Esophagus muscularis mucosa (tissue), 4 donors: ENCODE measurements around the gene ABHD17A.

ENCODE experiments used
- EP300 ChIP-seq: sonication (generic); formaldehyde crosslinking; IDR thresholded peaks from one replicate; pipeline ENCODE4 v1.6.1; 2017; ENCODE audit warnings: antibody characterized with exemption
- POLR2A ChIP-seq: fragments of 450-650 bp; IDR thresholded peaks from one replicate; pipeline ENCODE4 v1.6.1; 2017; ENCODE audit warnings: antibody characterized with exemption, moderate library complexity, mild to moderate bottlenecking, low read depth
- POLR2AphosphoS5 ChIP-seq, 2 donors: sonication (generic); formaldehyde crosslinking; IDR thresholded peaks; one replicate each; pipeline ENCODE4 v1.6.1; 2017; ENCODE audit warnings: antibody characterized with exemption in 2 of 2
- TF ChIP-seq, protein P1 (sequence below), 3 experiments: fragments of 200-600 bp in 2 of 3; fragments of 450-650 bp in 1 of 3; sonication (generic) in 2 of 3; IDR thresholded peaks; one replicate each; pipeline ENCODE4 v1.5.1; 2017 to 2019; ENCODE audit warnings: antibody characterized with exemption in 3 of 3, mild to moderate bottlenecking in 2 of 3, moderate library complexity in 1 of 3

DNA sequence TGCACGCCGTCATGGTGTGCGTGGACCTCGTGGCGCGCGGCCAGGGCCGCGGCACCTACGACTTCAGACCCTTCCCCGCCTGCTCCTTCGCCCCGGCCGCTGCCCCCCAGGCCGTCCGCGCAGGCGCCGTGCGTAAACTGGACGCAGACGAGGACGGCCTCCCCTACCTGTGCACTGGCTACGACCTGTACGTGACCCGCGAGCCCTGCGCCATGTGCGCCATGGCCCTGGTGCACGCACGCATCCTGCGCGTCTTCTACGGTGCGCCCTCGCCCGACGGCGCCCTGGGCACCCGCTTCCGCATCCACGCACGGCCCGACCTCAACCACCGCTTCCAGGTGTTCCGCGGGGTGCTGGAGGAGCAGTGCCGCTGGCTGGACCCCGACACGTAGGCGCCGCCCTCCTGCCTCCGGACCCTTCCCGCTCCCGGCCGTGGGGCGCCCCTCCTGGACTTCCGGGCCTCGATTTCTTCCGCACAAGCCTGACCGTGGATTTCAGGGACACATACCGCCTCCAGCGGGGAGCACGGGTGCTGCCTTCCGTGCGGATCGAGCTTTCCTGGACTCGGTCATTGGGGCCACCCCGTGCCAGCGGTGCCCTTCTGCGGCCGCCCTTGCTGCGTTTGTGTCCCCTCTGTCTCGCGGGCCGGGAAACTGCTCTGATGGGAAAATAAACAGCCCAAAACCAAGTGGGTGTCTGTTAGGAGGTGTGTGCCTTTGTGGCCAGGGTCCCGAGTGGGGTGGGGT, 27.6 kb upstream of the ABHD17A start:
- TF ChIP-seq, protein P1, sequence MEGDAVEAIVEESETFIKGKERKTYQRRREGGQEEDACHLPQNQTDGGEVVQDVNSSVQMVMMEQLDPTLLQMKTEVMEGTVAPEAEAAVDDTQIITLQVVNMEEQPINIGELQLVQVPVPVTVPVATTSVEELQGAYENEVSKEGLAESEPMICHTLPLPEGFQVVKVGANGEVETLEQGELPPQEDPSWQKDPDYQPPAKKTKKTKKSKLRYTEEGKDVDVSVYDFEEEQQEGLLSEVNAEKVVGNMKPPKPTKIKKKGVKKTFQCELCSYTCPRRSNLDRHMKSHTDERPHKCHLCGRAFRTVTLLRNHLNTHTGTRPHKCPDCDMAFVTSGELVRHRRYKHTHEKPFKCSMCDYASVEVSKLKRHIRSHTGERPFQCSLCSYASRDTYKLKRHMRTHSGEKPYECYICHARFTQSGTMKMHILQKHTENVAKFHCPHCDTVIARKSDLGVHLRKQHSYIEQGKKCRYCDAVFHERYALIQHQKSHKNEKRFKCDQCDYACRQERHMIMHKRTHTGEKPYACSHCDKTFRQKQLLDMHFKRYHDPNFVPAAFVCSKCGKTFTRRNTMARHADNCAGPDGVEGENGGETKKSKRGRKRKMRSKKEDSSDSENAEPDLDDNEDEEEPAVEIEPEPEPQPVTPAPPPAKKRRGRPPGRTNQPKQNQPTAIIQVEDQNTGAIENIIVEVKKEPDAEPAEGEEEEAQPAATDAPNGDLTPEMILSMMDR (IDR thresholded peaks at IDR 0.05), result no peak
- TF ChIP-seq POLR2A (no peak), EP300 (no peak), POLR2AphosphoS5 (IDR thresholded peaks at IDR 0.05) (no peak)
